MCF 10A (cell line): ENCODE measurements around the gene DAB2. TPM values are rescaled to one million over a fixed set of nuclear protein-coding genes. Genes with fewer than 3 reads are reported as not detected.

Experiments used
- BruUV-seq: library from RNA; stranded (reverse); fragments of 400-500 nt; replicated peaks from 2 replicates; lab custom pipeline; 2021; lab: Mats Ljungman, UMichigan
- CTCF ChIA-PET: fragments of 300-600 bp; sonication (Branson Sonifier 250); formaldehyde crosslinking; extraction: SDS; loops from one replicate; lab custom pipeline; 2021; ENCODE audit warnings: antibody characterized with exemption, inconsistent platforms; lab: Yijun Ruan, JAX
- POLR2A ChIA-PET: fragments of 300-600, 350-650 bp; sonication (Branson Sonifier 250); formaldehyde crosslinking; extraction: SDS; loops from one replicate; lab custom pipeline; 2020; ENCODE audit warnings: antibody characterized with exemption, inconsistent platforms; lab: Yijun Ruan, JAX
- DNase-seq: peaks from one replicate; pipeline ENCODE4 v3.0.0-alpha.2; 2018; ENCODE audit not compliant: unreplicated experiment
- H3K27ac Mint-ChIP-seq: one replicate; pipeline ENCODE4 v1.8.0; 2022; ENCODE audit warnings: mild to moderate bottlenecking, low read depth, mixed read lengths; ENCODE audit not compliant: unreplicated experiment
- H3K27me3 Mint-ChIP-seq: one replicate; pipeline ENCODE4 v1.8.0; 2022; ENCODE audit warnings: mixed read lengths; ENCODE audit not compliant: insufficient read depth, unreplicated experiment
- H3K36me3 Mint-ChIP-seq: one replicate; pipeline ENCODE4 v1.8.0; 2022; ENCODE audit warnings: mild to moderate bottlenecking, moderate library complexity, mixed read lengths; ENCODE audit not compliant: insufficient read depth, unreplicated experiment
- H3K4me1 Mint-ChIP-seq: one replicate; pipeline ENCODE4 v1.8.0; 2022; ENCODE audit warnings: mixed read lengths; ENCODE audit not compliant: insufficient read depth, unreplicated experiment
- H3K4me3 Mint-ChIP-seq: one replicate; pipeline ENCODE4 v1.8.0; 2022; ENCODE audit warnings: mild to moderate bottlenecking, moderate library complexity, mixed read lengths; ENCODE audit not compliant: unreplicated experiment
- H3K9me3 Mint-ChIP-seq: one replicate; pipeline ENCODE4 v1.8.0; 2022; ENCODE audit warnings: mixed read lengths; ENCODE audit not compliant: unreplicated experiment
- CTCF ChIP-seq: fragments of 200-600 bp; IDR thresholded peaks from one replicate; pipeline ENCODE4 v1.8.0; 2022; ENCODE audit warnings: antibody characterized with exemption, mild to moderate bottlenecking; ENCODE audit not compliant: unreplicated experiment
- intact Hi-C: fragments of 100-400 bp; cut with micrococcal nuclease; formaldehyde crosslinking; loops from 2 replicates; pipeline ENCODE4 v1.14.1; 2022
- total RNA-seq: library from RNA; stranded (reverse); gene quantifications from 2 replicates; pipeline ENCODE4 v1.2.3, GENCODE V29; 2022

Gene DAB2
- total RNA-seq, 1 experiment from 2014 or later, result 0.68 TPM

GRCh38 chr5:39376293-39376714 lies 48.5 kb downstream of the DAB2 start:
- no peak overlapping the region for H3K27ac Mint-ChIP-seq
- CTCF ChIA-PET, result interaction anchor here (0.6 to 8.4 kb wide), 61 partner anchors 9 to 1378 kb away, joined by 3 to 355 read pairs (median 5); partner anchors contain the start of genes C9, DAB2 and FYB1
- TF ChIP-seq CTCF, result peak; percentile 70
- H3K4me1 Mint-ChIP-seq, result no peaks in the 10 kb centered on the region
- H3K9me3 Mint-ChIP-seq, result no peaks in the 10 kb centered on the region
- peak; percentile 76 for DNase-seq
- H3K4me3 Mint-ChIP-seq, result no peak overlapping the region
- intact Hi-C loops, result loop anchor here (1.0 to 10.0 kb wide), 6 partner anchors 48 to 228 kb away; partner anchors contain the start of genes DAB2 and FYB1
- POLR2A ChIA-PET, result interaction anchor here (0.5 to 2.6 kb wide), 6 partner anchors 24 to 197 kb away, joined by 3 to 25 read pairs (median 3); no protein-coding TSS in a partner anchor
- BruUV-seq, result no TSS peak
- no peaks in the 10 kb centered on the region for H3K36me3 Mint-ChIP-seq
- no peaks in the 10 kb centered on the region for H3K27me3 Mint-ChIP-seq

- no peaks in the 10 kb centered on the region for H3K27me3 Mint-ChIP-seq
- ChIA-PET POLR2A (no interaction called here), CTCF (interaction anchor here (0.7 to 6.2 kb wide), 7 partner anchors 11 to 247 kb away, joined by 3 to 68 read pairs (median 4); no protein-coding TSS in a partner anchor)
- no TSS peak for BruUV-seq
- H3K4me3 Mint-ChIP-seq, result no peak overlapping the region
- intact Hi-C loops, result loop anchor here (10.0 kb wide), 1 partner anchor 159 kb away; the partner anchor contains the start of gene FYB1
- no peak for TF ChIP-seq CTCF
- H3K9me3 Mint-ChIP-seq, result no peaks in the 10 kb centered on the region
- DNase-seq, result no peak
- H3K27ac Mint-ChIP-seq, result no peak overlapping the region
- no peaks in the 10 kb centered on the region for H3K4me1 Mint-ChIP-seq
- no peaks in the 10 kb centered on the region for H3K36me3 Mint-ChIP-seq
Measured at GRCh38 chr5:39373791-39374190, 51.0 kb downstream of the DAB2 start.

GRCh38 chr5:39371367-39371635 lies 53.5 kb downstream of the DAB2 start:
- intact Hi-C loops, result loop anchor here (10.0 kb wide), 1 partner anchor 156 kb away; the partner anchor contains the start of gene FYB1
- no peak for TF ChIP-seq CTCF
- Mint-ChIP-seq H3K4me1 (no peaks in the 10 kb centered on the region), H3K36me3 (no peaks in the 10 kb centered on the region), H3K9me3 (no peaks in the 10 kb centered on the region), H3K4me3 (no peak overlapping the region), H3K27me3 (no peaks in the 10 kb centered on the region), H3K27ac (no peak overlapping the region)
- no TSS peak for BruUV-seq
- no peak for DNase-seq
- ChIA-PET POLR2A (interaction anchor here (0.6 kb wide), 1 partner anchor 199 kb away, joined by 3 read pairs; no protein-coding TSS in a partner anchor), CTCF (interaction anchor here (0.7 to 6.2 kb wide), 5 partner anchors 154 to 198 kb away, joined by 3 to 68 read pairs (median 3); no protein-coding TSS in a partner anchor)

GRCh38 chr5:39370555-39371366 lies 54.0 kb downstream of the DAB2 start:
- no peak for TF ChIP-seq CTCF
- DNase-seq, result no peak
- Mint-ChIP-seq H3K4me3 (no peak overlapping the region), H3K4me1 (no peaks in the 10 kb centered on the region), H3K36me3 (no peaks in the 10 kb centered on the region), H3K27me3 (no peaks in the 10 kb centered on the region), H3K9me3 (no peaks in the 10 kb centered on the region), H3K27ac (no peak overlapping the region)
- CTCF ChIA-PET, result interaction anchor here (0.7 to 6.2 kb wide), 2 partner anchors 174 to 177 kb away, joined by 3 to 68 read pairs; no protein-coding TSS in a partner anchor
- BruUV-seq, result no TSS peak
- POLR2A ChIA-PET, result interaction anchor here (0.6 kb wide), 1 partner anchor 199 kb away, joined by 3 read pairs; no protein-coding TSS in a partner anchor
- intact Hi-C loops, result loop anchor here (10.0 kb wide), 1 partner anchor 156 kb away; the partner anchor contains the start of gene FYB1
